Subcutaneous abdominal adipose tissue (tissue), 5 donors: ENCODE results near the gene STRADA.

Experiments
- H3K27ac ChIP-seq: one replicate; pipeline ENCODE4 v1.7.0; 2013; ENCODE audit warnings: low read depth, mild to moderate bottlenecking, inconsistent platforms, low read length, moderate library complexity
- H3K27me3 ChIP-seq, 5 donors: one replicate each; pipeline ENCODE4 v1.7.0; 2013; ENCODE audit warnings: low read length in 5 of 5, inconsistent platforms in 1 of 5; ENCODE audit not compliant: control insufficient read depth in 5 of 5, insufficient read depth in 4 of 5
- H3K36me3 ChIP-seq, 5 donors: one replicate each; pipeline ENCODE4 v1.7.0; 2013; ENCODE audit warnings: low read length in 5 of 5; ENCODE audit not compliant: control insufficient read depth in 5 of 5, insufficient read depth in 5 of 5
- H3K4me1 ChIP-seq, 5 donors: one replicate each; pipeline ENCODE4 v1.7.0; 2013; ENCODE audit warnings: low read length in 5 of 5, mild to moderate bottlenecking in 3 of 5, moderate library complexity in 1 of 5; ENCODE audit not compliant: control insufficient read depth in 5 of 5, insufficient read depth in 5 of 5
- H3K4me3 ChIP-seq, 5 donors: one replicate each; pipeline ENCODE4 v1.7.0; 2013; ENCODE audit warnings: low read length in 5 of 5, low read depth in 1 of 5
- H3K9ac ChIP-seq, 5 donors: one replicate each; pipeline ENCODE4 v1.7.0; 2013; ENCODE audit warnings: low read length in 5 of 5, mild to moderate bottlenecking in 4 of 5, moderate library complexity in 3 of 5
- H3K9me3 ChIP-seq, 5 donors: one replicate each; pipeline ENCODE4 v1.7.0; 2013; ENCODE audit warnings: low read length in 5 of 5; ENCODE audit not compliant: control insufficient read depth in 5 of 5
- donor health status: healthy.
- donor health status: healthy.
- donor health status: healthy.
- donor health status: healthy.
- donor health status: healthy.

The STRADA gene, protein sequence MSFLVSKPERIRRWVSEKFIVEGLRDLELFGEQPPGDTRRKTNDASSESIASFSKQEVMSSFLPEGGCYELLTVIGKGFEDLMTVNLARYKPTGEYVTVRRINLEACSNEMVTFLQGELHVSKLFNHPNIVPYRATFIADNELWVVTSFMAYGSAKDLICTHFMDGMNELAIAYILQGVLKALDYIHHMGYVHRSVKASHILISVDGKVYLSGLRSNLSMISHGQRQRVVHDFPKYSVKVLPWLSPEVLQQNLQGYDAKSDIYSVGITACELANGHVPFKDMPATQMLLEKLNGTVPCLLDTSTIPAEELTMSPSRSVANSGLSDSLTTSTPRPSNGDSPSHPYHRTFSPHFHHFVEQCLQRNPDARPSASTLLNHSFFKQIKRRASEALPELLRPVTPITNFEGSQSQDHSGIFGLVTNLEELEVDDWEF

DNA sequence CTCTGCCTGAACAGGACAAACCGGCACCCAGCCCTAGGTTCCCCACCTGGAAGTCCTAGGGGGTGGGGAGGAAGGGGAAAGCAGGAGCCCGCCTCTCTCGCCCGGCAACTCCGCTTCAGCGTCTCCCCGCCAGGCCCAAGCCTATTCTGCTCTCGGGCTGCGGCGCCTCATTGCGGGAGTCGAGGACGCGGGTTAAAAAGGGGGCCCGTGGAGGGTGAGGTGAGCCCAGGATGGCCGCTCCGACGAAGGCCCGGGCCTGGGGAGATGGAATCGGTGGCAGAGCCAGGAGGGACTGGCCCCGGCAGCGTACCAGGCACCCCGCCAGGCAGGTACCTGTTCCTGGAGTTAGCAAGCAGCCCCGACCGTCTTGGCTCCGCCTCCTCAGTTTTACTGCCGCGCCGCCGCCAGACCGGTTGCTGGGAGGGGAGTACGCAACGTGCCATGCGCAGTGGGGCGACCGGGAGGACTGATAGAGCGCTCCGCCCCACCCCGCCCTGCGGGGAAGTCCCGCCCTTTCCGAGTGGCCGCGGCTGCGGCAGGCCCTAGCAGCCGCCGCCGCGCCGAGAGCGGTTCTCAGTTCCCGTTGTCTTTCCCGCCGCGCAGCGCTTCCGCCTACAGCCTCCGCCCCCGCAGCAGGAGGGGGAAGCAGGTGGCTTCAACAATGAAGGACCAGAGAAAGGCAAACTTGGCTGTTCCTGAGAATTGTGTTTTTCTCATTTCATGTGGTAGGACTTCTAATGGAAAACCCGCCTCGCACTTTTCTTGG, at the start of gene STRADA:
Gene STRADA, minus strand, starts transcription at position 392 of the 766 bp plus-strand sequence. CDS start 13,430 bp downstream, outside the sequence.
- H3K9me3 ChIP-seq = no peaks in the 10 kb centered on the region
- H3K36me3 ChIP-seq = peaks cover 9 to 15% (median 11%) of the 10 kb centered on the region in 5 donors
- H3K9ac ChIP-seq = peak within 1 kb of the TSS; percentile 68 to 97 (median 90)
- H3K4me3 ChIP-seq = peak within 1 kb of the TSS; percentile 84 to 89 (median 87)
- H3K27ac ChIP-seq = peak within 1 kb of the TSS; percentile 90
- H3K4me1 ChIP-seq = peaks cover 5 to 24% (median 15%) of the 10 kb centered on the region in 5 donors
- H3K27me3 ChIP-seq = no peaks in the 10 kb centered on the region

DNA sequence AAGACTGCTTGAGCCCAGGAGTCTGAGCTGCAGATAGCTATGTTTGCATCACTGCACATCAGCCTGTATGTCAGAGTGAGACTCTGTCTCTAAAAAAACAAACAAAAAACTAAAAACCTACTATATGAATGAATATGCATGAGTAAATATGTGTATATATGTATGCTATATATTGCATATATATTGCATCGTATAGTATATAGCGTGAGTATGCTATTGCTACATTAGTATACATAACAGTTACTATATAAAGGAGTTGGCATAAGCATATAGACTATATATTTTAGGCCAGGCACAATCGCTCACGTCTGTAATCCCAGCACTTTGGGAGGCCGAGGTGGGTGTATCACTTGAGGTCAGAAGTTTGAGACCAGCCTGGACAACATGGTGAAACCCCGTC, 48.5 kb upstream of the STRADA start:
- H3K36me3 ChIP-seq = peaks cover 22 to 64% (median 59%) of the 10 kb centered on the region in 5 donors
- no peak overlapping the region for H3K4me3 ChIP-seq
- H3K9ac ChIP-seq = no peak overlapping the region
- H3K9me3 ChIP-seq = no peaks in the 10 kb centered on the region
- peaks cover 0 to 3% (median 0%) of the 10 kb centered on the region in 5 donors for H3K4me1 ChIP-seq
- H3K27me3 ChIP-seq = no peaks in the 10 kb centered on the region
- no peak overlapping the region for H3K27ac ChIP-seq

DNA sequence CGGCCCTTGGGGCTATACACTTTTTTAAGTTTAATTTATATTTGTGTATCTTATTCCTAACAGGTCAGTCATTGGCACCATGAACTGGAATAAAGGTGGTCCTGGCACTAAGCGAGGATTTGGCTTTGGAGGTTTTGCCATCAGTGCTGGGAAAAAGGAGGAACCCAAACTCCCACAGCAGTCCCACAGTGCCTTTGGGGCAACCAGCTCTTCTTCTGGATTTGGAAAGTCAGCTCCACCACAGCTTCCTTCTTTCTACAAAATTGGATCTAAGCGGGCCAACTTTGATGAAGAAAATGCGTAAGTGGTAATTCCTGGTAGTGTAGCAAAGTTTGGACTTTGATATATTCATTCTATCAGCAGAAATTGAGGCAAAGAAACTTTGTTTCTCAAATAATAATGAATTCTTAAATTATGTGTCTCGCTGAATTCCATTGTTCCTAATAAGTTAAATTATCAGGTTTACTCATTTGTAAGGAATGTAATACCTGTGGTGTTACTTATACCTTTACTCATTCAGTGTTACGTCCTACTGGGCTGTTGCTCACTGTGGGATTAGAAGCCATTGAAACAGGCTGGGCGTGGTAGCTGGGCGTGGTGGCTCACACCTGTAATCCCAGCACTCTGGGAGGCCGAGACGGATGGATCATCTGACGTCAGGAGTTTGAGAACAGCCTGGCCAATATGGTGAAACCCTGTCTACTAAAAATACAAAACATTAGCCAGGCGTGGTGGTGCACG, 45.5 kb upstream of the STRADA start:
- Histone ChIP-seq H3K27me3 (no peaks in the 10 kb centered on the region), H3K9me3 (no peaks in the 10 kb centered on the region), H3K36me3 (peaks cover 12 to 48% (median 42%) of the 10 kb centered on the region in 5 donors), H3K4me3 (no peak overlapping the region), H3K27ac (no peak overlapping the region), H3K4me1 (peaks cover 0 to 7% (median 0%) of the 10 kb centered on the region in 5 donors), H3K9ac (no peak overlapping the region)

DNA sequence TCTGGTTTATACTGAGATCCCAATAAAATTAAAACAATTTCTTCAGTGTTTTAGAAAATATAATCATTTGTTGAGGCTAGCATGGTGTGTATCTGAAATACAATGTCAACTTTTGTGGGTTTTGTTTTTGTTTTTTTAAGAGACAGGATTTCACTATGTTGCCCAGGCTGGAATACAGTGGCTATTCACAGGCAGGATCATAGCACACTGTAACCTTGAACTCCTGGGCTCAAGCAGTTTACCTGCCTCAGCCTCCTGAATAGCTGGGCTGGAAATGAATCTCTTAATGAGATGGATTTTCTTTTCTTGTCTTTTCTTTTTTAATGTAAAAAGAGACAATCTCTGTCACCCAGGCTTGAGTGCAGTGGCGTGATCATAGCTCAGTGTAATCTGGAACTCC, 44.5 kb upstream of the STRADA start:
- Histone ChIP-seq H3K36me3 (peaks cover 10 to 48% (median 39%) of the 10 kb centered on the region in 5 donors), H3K9me3 (no peaks in the 10 kb centered on the region), H3K9ac (no peak overlapping the region), H3K27ac (no peak overlapping the region), H3K4me1 (peaks cover 0 to 8% (median 0%) of the 10 kb centered on the region in 5 donors), H3K4me3 (no peak overlapping the region), H3K27me3 (no peaks in the 10 kb centered on the region)

DNA sequence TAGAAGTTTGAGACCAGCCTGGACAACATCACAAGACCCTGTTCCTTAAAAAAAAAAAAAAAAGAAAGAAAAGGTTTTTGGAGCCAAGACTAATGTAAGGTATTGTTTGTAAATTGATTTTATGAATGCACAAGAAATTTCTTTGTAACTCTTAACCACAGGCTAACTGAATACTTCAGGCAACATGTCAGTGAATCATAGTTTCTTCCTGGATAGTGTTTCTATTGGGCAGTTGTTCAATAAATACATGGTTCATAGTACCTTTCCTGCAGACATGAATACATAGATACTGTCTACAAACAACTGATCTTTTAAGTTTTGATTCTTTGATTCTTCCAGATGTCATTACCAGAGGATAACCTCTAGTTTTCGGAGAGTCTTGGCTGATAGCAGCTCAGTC, 44.0 kb upstream of the STRADA start:
- H3K36me3 ChIP-seq = peaks cover 10 to 46% (median 36%) of the 10 kb centered on the region in 5 donors
- no peak overlapping the region for H3K27ac ChIP-seq
- H3K27me3 ChIP-seq = no peaks in the 10 kb centered on the region
- H3K9ac ChIP-seq = no peak overlapping the region
- no peak overlapping the region for H3K4me3 ChIP-seq
- no peaks in the 10 kb centered on the region for H3K9me3 ChIP-seq
- peaks cover 0 to 8% (median 1%) of the 10 kb centered on the region in 5 donors for H3K4me1 ChIP-seq

DNA sequence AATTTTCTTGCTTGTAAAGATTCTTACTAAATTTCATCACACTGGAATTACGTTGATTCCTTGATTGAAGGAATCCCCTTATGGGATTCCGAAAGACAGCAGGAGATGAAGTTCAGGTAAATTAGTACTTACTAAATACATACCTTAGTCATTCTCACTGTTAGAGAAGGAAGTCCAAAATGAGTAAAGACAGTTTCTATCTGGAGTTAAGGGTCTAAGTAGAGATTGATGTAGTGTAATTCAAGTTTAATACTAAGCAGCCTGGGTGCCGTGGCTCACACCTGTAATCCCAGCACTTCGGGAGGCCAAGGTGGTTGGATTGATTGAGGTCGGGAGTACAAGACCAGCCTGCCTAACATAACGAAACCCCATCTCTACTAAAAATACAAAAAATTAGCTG, 41.9 kb upstream of the STRADA start:
- Histone ChIP-seq H3K9me3 (no peaks in the 10 kb centered on the region), H3K4me3 (no peak overlapping the region), H3K27me3 (no peaks in the 10 kb centered on the region), H3K27ac (no peak overlapping the region), H3K4me1 (peaks cover 0 to 7% (median 5%) of the 10 kb centered on the region in 5 donors), H3K9ac (no peak overlapping the region), H3K36me3 (peaks cover 10 to 35% (median 24%) of the 10 kb centered on the region in 5 donors)

DNA sequence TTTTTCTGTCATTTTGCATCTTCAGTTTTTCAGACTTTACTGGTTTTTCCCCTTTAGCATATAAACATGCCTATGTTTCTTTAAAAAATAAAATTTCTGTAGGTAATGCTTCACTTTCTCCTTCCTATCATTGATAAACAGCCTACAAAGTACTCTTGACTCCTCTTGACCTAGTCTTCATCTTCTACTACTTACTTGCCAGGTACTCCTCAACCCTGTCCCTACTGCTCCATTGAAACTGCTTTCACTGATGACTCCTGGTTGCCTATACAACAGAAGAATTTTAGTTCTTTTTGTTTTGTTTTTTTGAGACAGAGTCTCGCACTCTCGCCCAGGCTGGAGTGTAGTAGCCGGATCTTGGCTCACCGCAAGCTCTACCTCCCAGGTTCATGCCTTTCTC, 39.3 kb upstream of the STRADA start:
- H3K9ac ChIP-seq = no peak overlapping the region
- H3K27ac ChIP-seq = no peak overlapping the region
- peaks cover 1 to 19% (median 8%) of the 10 kb centered on the region in 5 donors for H3K4me1 ChIP-seq
- no peak overlapping the region for H3K4me3 ChIP-seq
- H3K27me3 ChIP-seq = no peaks in the 10 kb centered on the region
- H3K9me3 ChIP-seq = no peaks in the 10 kb centered on the region
- H3K36me3 ChIP-seq = peaks cover 10 to 23% (median 15%) of the 10 kb centered on the region in 5 donors

DNA sequence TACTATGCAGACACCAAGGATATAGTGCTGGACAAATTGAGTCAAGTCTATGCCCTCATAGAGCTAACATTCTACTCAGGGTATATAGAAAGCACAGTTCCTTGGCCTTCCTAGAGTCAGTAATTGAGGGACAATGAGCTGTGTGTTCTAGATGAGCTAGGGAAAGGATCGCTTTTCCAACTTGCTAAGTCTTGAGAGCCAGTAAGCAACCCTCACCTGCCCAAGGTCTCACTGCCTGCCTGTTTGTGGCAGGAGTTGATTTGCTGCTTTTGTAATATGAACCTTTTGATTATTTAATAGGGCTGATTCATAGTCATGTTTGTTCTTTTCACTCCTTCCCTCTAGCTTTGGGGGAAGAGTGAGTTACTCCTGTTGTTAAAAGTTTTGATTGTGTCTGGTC, 38.9 kb upstream of the STRADA start:
- Histone ChIP-seq H3K9me3 (no peaks in the 10 kb centered on the region), H3K36me3 (peaks cover 10 to 23% (median 12%) of the 10 kb centered on the region in 5 donors), H3K4me3 (no peak overlapping the region), H3K27ac (no peak overlapping the region), H3K27me3 (no peaks in the 10 kb centered on the region), H3K9ac (no peak overlapping the region), H3K4me1 (peaks cover 2 to 24% (median 13%) of the 10 kb centered on the region in 5 donors)

DNA sequence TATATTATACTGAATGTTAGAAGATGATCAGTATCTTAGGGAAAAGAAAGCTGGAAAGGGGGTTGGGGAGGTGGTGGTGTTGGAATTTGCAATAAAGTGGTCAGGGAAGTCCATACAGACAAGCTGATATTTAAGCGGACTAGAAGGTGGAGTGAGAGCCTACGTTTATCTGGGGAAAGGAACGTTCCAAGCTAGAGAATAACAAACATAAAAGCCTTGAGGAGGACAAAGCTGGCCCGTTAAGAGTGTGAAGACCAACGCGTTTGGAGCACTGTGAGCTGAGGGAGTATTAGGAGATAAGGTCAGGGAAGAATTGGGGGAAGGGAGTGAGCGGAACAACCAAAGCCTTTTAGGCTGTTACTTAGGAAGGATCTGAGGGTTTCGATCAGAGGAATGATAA, 33.8 kb upstream of the STRADA start:
- H3K9me3 ChIP-seq = no peaks in the 10 kb centered on the region
- peaks cover 20 to 44% (median 40%) of the 10 kb centered on the region in 5 donors for H3K4me1 ChIP-seq
- H3K36me3 ChIP-seq = peaks cover 4 to 14% (median 8%) of the 10 kb centered on the region in 5 donors
- H3K9ac ChIP-seq = peak overlapping the region; percentile 91 to 97 (median 95)
- H3K27ac ChIP-seq = peak overlapping the region; percentile 98
- H3K27me3 ChIP-seq = peaks cover 0 to 6% (median 0%) of the 10 kb centered on the region in 5 donors
- peak overlapping the region; percentile 74 to 96 (median 87) for H3K4me3 ChIP-seq
